Mucosa of rectum (tissue), 2 donors: ENCODE results near the gene SMIM10.
"Not testable (repeated sequence)": the region's sequence is repeated elsewhere in the genome, so short reads cannot be mapped to it uniquely, and the experiment has no call there.

ENCODE experiments used
- H3K27ac ChIP-seq, 2 donors: one replicate each; pipeline ENCODE4 v1.7.0; 2013; ENCODE audit warnings: inconsistent platforms in 2 of 2, low read depth in 2 of 2, low read length in 2 of 2
- H3K27me3 ChIP-seq, 2 donors: one replicate each; pipeline ENCODE4 v1.7.0; 2013; ENCODE audit warnings: low read length in 2 of 2; ENCODE audit not compliant: control insufficient read depth in 2 of 2, insufficient read depth in 2 of 2
- H3K36me3 ChIP-seq, 2 donors: one replicate each; pipeline ENCODE4 v1.7.0; 2013; ENCODE audit warnings: low read length in 2 of 2; ENCODE audit not compliant: control insufficient read depth in 2 of 2, insufficient read depth in 2 of 2
- H3K4me1 ChIP-seq, 2 donors: one replicate each; pipeline ENCODE4 v1.7.0; 2013; ENCODE audit warnings: low read length in 2 of 2, mild to moderate bottlenecking in 1 of 2; ENCODE audit not compliant: control insufficient read depth in 2 of 2, insufficient read depth in 2 of 2
- H3K4me3 ChIP-seq, 2 donors: one replicate each; pipeline ENCODE4 v1.7.0; 2013; ENCODE audit warnings: low read length in 2 of 2
- H3K9ac ChIP-seq, 2 donors: one replicate each; pipeline ENCODE4 v1.7.0; 2013; ENCODE audit warnings: low read length in 2 of 2, low read depth in 1 of 2, mild to moderate bottlenecking in 1 of 2
- H3K9me3 ChIP-seq, 2 donors: one replicate each; pipeline ENCODE4 v1.7.0; 2013; ENCODE audit warnings: low read length in 2 of 2; ENCODE audit not compliant: control insufficient read depth in 2 of 2
- donor health status: healthy.
- donor health status: Normal muscosa, but diverticular disease.

Gene SMIM10

DNA sequence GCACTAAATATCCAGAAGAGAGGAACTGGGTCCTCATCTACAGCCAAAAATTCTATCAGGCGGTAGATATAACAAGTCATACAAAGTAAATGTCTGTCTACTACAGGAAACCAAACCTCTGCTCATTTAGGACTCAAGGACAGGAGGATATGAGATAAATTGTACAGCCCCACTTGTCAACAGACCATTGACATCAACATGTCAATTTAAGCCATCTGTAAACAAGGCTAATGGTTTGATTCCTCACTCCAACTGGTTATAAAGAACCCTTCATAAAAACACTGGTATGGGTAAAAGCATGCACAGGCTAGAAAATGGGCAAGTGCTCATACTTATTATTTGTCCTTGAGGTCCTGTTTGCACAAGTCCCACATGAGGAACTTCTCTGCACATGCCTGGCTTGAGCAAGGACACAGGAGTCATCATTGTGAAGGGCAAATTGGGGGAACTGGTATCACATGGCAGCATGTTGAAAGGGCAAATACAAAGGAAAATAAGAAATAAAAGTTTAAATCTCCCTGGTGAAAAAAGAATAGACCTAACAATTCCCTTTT lies 18.3 kb downstream of the SMIM10 start:
- Histone ChIP-seq H3K9me3 (no peaks in the 10 kb centered on the region), H3K4me1 (no peaks in the 10 kb centered on the region), H3K27me3 (peaks cover 7 to 13% of the 10 kb centered on the region in 2 donors), H3K27ac (no peak overlapping the region), H3K4me3 (no peak overlapping the region), H3K9ac (no peak overlapping the region), H3K36me3 (no peaks in the 10 kb centered on the region)

DNA sequence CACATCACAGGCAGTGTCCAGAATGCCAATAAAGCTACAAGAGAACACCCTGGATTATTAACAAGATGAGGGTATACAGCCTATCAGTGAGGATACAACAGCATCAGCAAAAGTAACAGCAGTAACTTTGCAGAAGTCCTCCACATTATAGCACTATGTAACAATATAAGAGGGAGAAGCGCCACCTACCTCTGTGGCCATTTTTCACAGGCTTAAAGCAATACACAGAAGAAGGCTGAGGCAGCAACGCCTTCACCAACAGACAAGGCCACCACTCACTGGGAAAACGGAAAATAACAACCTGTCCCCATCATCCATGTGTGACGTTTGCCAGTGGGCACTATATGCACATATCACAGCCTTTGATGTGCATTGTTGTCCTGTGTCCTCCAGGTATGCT lies 19.0 kb downstream of the SMIM10 start:
- no peak overlapping the region for H3K4me3 ChIP-seq
- peaks cover 7 to 13% of the 10 kb centered on the region in 2 donors for H3K27me3 ChIP-seq
- H3K9ac ChIP-seq, result no peak overlapping the region
- no peaks in the 10 kb centered on the region for H3K36me3 ChIP-seq
- no peaks in the 10 kb centered on the region for H3K4me1 ChIP-seq
- H3K9me3 ChIP-seq, result no peaks in the 10 kb centered on the region
- H3K27ac ChIP-seq, result no peak overlapping the region

DNA sequence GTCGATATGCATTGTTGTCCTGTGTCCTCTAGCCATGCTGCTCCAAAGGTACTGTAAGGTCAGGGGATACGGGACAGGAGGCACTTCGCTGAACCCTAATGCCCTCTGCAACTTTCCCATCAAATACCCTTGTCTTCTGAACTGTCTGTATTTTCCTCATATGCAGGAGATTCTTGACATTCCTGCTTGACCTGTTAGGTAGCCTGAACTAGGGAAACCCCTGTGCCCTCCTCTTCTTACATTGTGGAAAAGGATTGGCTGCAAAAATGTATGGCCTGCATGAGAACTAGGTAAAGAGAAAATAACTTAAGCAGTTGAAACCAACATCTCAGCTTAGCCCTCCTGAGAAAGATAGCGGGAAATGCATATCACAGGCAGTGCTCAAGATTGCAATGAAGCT lies 20.1 kb downstream of the SMIM10 start:
- Histone ChIP-seq H3K36me3 (no peaks in the 10 kb centered on the region), H3K4me1 (no peaks in the 10 kb centered on the region), H3K9me3 (no peaks in the 10 kb centered on the region), H3K9ac (no peak overlapping the region), H3K4me3 (no peak overlapping the region), H3K27ac (no peak overlapping the region), H3K27me3 (peaks cover 7 to 13% of the 10 kb centered on the region in 2 donors)

DNA sequence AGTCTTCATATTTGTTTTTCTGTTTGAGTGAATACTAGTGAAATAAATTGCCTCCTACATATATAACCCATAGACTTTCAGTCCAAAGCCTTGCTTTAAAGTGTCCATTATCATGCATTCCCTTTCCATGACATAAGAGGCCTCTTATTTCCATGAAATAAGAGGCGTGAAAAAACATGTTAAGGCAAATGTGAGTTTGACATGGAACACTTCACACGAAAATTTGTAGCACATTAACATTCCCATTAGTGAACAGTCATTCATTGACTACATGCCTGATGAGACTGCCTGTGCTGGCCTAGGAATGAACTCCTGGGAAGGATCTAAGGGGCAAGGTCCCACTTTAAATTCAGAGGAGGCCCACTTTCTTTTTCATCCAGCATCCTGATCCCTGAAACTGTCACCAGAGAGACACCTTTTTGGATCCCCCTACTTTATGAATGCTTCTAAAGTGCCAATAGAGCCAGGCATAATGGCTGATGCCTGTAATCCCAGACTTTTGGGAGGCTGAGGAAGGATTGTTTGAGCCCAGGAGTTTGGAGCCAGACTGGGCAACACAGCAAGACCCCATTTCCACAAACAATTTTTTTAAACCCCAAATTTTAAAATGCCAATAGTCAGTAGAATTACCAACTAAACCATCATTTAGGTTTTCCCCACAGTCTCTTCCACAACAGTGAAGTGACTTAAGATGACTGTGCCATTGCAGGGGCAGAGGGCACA lies 24.9 kb downstream of the SMIM10 start:
- Histone ChIP-seq H3K4me3 (no peak overlapping the region), H3K9ac (no peak overlapping the region), H3K27ac (no peak overlapping the region), H3K4me1 (no peaks in the 10 kb centered on the region), H3K27me3 (peaks cover 2 to 3% of the 10 kb centered on the region in 2 donors), H3K9me3 (no peaks in the 10 kb centered on the region), H3K36me3 (no peaks in the 10 kb centered on the region)

DNA sequence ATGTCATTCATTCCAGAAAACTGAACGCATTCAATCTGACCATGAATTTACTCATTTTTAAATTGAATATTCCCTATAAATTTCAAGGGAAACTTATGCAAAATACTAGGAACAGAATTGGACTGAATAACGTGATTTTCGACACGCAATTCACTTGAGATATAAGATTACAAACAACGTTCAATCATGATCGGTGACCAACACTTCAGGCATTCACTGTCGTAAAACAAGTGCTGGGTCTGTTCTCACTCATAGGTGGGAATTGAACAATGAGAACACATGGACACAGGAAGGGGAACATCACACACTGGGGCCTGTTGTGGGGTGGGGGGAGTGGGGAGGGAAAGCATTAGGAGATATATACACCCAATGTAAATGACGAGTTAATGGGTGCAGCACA lies 29.1 kb downstream of the SMIM10 start:
- not testable (repeated sequence) for H3K27me3 ChIP-seq, H3K36me3 ChIP-seq, H3K9me3 ChIP-seq, H3K4me3 ChIP-seq, H3K27ac ChIP-seq, H3K4me1 ChIP-seq, H3K9ac ChIP-seq

DNA sequence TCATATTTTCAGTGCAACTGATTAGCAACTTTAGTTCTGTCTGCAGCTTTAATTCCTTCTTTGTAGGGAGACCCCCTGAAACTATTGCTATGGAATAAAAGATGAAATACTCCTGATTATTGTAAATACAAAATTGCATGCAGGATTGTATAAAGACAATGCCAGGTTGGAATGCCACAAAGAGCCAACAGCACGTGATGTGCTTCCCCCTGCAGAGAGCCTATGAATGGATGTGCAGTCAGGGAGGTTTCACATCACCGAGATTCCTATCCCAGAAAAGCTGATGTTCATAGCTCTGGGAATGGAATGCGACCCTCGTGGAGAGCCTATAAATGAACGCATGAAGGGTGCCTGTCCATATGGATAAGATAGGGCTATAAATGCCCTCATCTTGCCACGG lies 33.0 kb downstream of the SMIM10 start:
- not testable (repeated sequence) for H3K27ac ChIP-seq, H3K4me3 ChIP-seq, H3K36me3 ChIP-seq, H3K9ac ChIP-seq, H3K27me3 ChIP-seq, H3K4me1 ChIP-seq, H3K9me3 ChIP-seq

DNA sequence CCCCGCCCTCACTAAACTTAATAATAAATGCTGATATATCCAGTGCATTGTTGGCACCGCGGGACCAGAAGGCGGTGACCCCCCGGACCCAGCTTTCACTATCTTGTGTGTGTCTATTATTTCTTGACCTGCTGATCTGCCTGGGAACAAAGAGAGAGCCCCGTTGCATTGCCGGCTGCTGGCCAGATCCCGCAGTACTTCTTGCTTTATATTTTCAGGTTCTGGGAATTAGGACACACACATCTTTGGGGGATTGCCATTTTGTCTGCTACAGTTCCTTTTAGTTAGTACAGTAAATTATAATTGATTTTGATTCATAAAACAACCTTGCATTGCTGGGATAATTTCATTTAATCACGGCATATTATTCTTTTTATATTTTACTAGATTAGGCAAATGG lies 33.7 kb downstream of the SMIM10 start:
- Histone ChIP-seq H3K4me1 (no peaks in the 10 kb centered on the region), H3K27ac (no peak overlapping the region), H3K4me3 (no peak overlapping the region), H3K36me3 (no peaks in the 10 kb centered on the region), H3K27me3 (peaks cover 0 to 3% of the 10 kb centered on the region in 2 donors), H3K9ac (no peak overlapping the region), H3K9me3 (no peaks in the 10 kb centered on the region)

DNA sequence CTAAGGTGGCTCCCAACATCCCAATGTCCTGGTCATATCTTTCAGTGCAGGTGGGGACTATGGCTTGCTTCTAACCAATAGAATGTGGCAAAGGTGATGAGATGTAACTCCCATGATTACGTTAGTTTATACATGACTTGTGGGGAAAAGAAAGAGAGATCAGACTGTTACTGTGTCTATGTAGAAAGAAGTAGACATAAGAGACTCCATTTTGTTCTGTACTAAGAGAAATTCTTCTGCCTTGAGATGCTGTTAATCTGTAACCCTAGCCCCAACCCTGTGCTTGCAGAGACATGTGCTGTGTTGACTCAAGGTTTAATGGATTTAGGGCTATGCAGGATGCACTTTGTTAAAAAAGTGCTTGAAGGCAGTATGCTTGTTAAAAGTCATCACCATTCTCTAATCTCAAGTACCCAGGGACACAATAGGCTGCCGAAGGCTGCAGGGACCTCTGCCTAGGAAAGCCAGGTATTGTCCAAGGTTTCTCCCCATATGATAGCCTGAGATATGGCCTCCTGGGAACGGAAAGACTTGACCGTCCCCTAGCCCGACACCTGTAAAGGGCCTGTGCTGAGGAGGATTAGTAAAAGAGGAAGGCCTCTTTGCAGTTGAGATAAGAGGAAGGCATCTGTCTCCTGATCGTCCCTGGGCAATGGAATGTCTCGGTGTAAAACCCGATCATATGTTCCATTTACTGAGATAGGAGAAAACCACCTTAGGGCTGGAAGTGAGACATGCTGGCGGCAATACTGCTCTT lies 39.6 kb downstream of the SMIM10 start:
- not testable (repeated sequence) for H3K9ac ChIP-seq, H3K36me3 ChIP-seq, H3K27me3 ChIP-seq, H3K27ac ChIP-seq, H3K9me3 ChIP-seq, H3K4me1 ChIP-seq, H3K4me3 ChIP-seq

DNA sequence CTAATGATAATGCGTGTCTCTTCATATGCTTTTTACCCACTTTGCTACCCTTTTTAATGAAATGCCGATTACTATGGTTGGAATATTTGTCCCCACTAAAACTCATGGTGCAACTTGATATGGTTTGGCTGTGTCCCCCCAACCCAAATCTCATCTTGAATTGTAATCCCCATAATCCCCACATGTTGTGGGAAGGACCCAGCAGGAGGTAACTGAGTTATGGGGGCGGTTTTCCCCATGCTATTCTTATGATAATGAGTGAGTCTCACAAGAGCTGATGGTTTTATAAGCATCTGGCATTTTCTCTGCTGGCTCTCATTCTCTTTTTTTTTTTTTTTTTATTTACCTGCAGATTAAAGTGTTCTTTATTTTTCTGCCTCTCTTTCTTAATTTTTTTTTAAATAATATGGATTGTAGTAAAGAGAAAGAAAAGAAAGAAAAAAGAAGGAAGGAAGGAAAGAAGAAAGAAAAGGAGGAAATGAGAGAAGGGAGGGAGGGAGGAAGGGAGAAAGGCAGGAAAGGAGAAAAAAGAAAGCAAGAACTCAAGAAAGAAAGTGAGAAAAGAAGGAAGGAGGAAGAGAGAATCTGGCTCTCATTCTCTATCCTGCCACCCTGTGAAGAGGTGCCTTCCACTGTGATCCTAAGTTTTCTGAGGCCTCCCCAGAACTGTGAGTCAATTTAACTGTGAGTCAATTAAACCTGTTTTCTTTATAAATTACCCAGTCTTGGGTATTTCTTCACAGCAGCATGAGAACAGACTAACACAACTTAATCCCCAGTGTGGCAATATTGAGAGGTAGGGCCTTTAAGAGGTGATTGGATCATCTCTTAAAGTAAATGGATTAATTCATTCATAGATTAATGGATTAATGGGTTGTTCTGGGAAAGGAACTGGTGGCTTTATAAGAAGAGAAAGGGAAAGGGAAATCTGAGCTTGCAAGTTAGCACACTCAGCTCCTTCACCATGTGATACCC lies 50.6 kb downstream of the SMIM10 start:
- not testable (repeated sequence) for H3K9me3 ChIP-seq

More for the DNA sequence above, 50.6 kb downstream of the SMIM10 start:
- H3K27me3 ChIP-seq, H3K27ac ChIP-seq, H3K9ac ChIP-seq, H3K36me3 ChIP-seq, H3K4me3 ChIP-seq, H3K4me1 ChIP-seq: not testable (repeated sequence)
